ENCODE measurements around the gene SAMD4B.

SAMD4B gene

DNA sequence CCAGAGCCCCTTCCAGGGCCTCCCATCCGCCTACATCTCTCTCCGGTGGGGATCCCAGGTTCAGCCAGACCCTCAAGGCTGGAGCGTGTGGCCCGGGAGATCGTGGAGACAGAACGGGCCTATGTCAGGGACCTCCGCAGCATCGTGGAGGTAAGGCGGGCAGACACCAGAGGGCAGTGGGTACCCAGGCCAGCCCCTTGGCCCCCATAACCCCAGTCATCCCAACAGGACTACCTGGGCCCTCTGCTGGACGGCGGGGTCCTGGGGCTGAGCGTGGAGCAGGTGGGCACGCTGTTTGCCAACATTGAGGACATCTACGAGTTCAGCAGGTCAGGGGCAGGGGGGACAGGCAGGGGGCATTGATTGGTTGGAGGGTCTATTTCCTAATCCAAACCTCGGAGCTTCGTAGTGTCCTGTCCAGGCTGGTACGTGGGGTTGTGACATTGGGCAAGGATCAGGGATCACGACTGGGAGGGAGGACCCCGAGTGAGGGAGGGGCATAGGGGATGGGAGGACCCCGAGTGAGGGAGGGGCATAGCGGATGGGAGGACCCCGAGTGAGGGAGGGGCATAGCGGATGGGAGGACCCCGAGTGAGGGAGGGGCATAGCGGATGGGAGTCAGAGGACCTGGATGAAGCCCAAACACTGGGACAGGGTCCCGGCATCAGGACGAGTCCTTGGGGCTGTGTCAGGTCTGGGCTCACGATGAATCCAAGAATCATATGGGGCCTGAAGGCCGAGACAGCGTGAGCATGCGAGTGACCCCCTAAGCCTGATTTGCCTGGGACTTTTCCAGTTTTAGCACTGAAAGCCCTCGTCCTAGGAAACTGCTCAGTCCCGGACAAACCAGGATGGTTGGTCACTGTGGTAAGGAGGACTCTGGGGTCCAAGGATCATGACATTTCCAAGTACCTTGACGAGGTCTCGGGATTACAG lies 73.2 kb downstream of the SAMD4B start:
- Histone ChIP-seq H3K27me3 (ENCODE audit: control insufficient read depth, insufficient read depth, low read length) (no peaks in the 10 kb centered on the region), H3K4me1 (ENCODE audit: control insufficient read depth, insufficient read depth, low read length) (peaks cover 25% of the 10 kb centered on the region), H3K36me3 (ENCODE audit: insufficient read depth, low read length) (peaks cover 27% of the 10 kb centered on the region), H3K9ac (ENCODE audit: low read depth, low read length) (peak overlapping the region; percentile 98), H3K9me3 (replicated peaks; ENCODE audit: low read length) (no peaks in the 10 kb centered on the region), H3K4me2 (ENCODE audit: low read length) (peak overlapping the region; percentile 95), H3K4me3 (ENCODE audit: low read length) (peak overlapping the region; percentile 93)

- peak overlapping the region; percentile 95 for H3K4me2 ChIP-seq (ENCODE audit: low read length)
- no peak overlapping the region for H3K4me3 ChIP-seq (ENCODE audit: low read length)
- no peak overlapping the region for H3K9ac ChIP-seq (ENCODE audit: low read depth, low read length)
- H3K4me1 ChIP-seq (ENCODE audit: control insufficient read depth, insufficient read depth, low read length), result peaks cover 15% of the 10 kb centered on the region
- H3K27me3 ChIP-seq (ENCODE audit: control insufficient read depth, insufficient read depth, low read length), result no peaks in the 10 kb centered on the region
- no peaks in the 10 kb centered on the region for H3K9me3 ChIP-seq (replicated peaks; ENCODE audit: low read length)
- peaks cover 35% of the 10 kb centered on the region for H3K36me3 ChIP-seq (ENCODE audit: insufficient read depth, low read length)
Measured at GRCh38 chr19:39416152-39417120, 74.2 kb downstream of the SAMD4B start.

DNA sequence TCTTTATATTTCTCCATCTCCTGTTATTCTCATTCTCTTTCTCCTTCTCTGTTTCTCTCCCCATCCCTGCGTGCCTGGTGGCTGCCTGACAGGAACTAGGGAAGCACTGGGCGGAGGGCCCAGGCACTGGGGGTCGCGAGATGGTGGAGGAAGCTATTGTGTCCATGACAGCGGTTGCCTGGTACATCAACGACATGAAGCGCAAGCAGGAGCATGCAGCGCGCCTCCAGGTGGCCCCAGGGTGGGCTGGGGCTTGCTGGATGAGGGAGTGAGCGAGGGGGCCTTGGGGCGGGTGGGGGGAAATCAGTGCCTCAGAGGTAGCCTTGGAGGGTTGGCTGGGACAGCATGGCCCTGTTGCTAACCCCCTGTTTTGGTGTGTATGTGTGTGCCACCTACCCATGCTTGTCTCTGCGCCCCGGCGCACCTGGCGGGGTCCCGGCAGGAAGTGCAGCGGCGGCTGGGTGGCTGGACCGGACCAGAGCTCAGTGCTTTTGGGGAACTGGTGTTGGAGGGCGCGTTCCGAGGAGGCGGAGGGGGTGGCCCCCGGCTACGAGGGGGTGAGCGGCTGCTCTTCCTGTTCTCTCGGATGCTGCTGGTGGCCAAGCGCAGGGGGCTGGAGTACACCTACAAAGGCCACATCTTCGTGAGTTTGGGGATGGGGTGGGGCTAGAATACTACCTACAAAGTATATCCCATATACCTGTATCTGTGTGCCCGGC lies 75.4 kb downstream of the SAMD4B start:
- Histone ChIP-seq H3K4me1 (ENCODE audit: control insufficient read depth, insufficient read depth, low read length) (peaks cover 12% of the 10 kb centered on the region), H3K9ac (ENCODE audit: low read depth, low read length) (no peak overlapping the region), H3K36me3 (ENCODE audit: insufficient read depth, low read length) (peaks cover 44% of the 10 kb centered on the region), H3K4me3 (ENCODE audit: low read length) (no peak overlapping the region), H3K27me3 (ENCODE audit: control insufficient read depth, insufficient read depth, low read length) (no peaks in the 10 kb centered on the region), H3K9me3 (replicated peaks; ENCODE audit: low read length) (no peaks in the 10 kb centered on the region), H3K4me2 (ENCODE audit: low read length) (no peak overlapping the region)

- H3K27me3 ChIP-seq (ENCODE audit: control insufficient read depth, insufficient read depth, low read length), result no peaks in the 10 kb centered on the region
- H3K9ac ChIP-seq (ENCODE audit: low read depth, low read length), result no peak overlapping the region
- peaks cover 12% of the 10 kb centered on the region for H3K4me1 ChIP-seq (ENCODE audit: control insufficient read depth, insufficient read depth, low read length)
- H3K4me3 ChIP-seq (ENCODE audit: low read length), result no peak overlapping the region
- peaks cover 58% of the 10 kb centered on the region for H3K36me3 ChIP-seq (ENCODE audit: insufficient read depth, low read length)
- no peaks in the 10 kb centered on the region for H3K9me3 ChIP-seq (replicated peaks; ENCODE audit: low read length)
- H3K4me2 ChIP-seq (ENCODE audit: low read length), result no peak overlapping the region
Measured at GRCh38 chr19:39419003-39419402, 76.8 kb downstream of the SAMD4B start.

- H3K4me1 ChIP-seq (ENCODE audit: control insufficient read depth, insufficient read depth, low read length), result no peaks in the 10 kb centered on the region
- H3K27me3 ChIP-seq (ENCODE audit: control insufficient read depth, insufficient read depth, low read length), result no peaks in the 10 kb centered on the region
- no peak overlapping the region for H3K4me2 ChIP-seq (ENCODE audit: low read length)
- no peaks in the 10 kb centered on the region for H3K9me3 ChIP-seq (replicated peaks; ENCODE audit: low read length)
- no peak overlapping the region for H3K4me3 ChIP-seq (ENCODE audit: low read length)
- peaks cover 72% of the 10 kb centered on the region for H3K36me3 ChIP-seq (ENCODE audit: insufficient read depth, low read length)
- no peak overlapping the region for H3K9ac ChIP-seq (ENCODE audit: low read depth, low read length)
Measured at GRCh38 chr19:39420769-39421168, 78.5 kb downstream of the SAMD4B start.

- Histone ChIP-seq H3K9me3 (replicated peaks; ENCODE audit: low read length) (no peaks in the 10 kb centered on the region), H3K4me1 (ENCODE audit: control insufficient read depth, insufficient read depth, low read length) (no peaks in the 10 kb centered on the region), H3K27me3 (ENCODE audit: control insufficient read depth, insufficient read depth, low read length) (no peaks in the 10 kb centered on the region), H3K4me3 (ENCODE audit: low read length) (no peak overlapping the region), H3K4me2 (ENCODE audit: low read length) (no peak overlapping the region), H3K9ac (ENCODE audit: low read depth, low read length) (no peak overlapping the region), H3K36me3 (ENCODE audit: insufficient read depth, low read length) (peaks cover 68% of the 10 kb centered on the region)
Measured at GRCh38 chr19:39422020-39422419, 79.8 kb downstream of the SAMD4B start.

GRCh38 chr19:39423258-39424086 lies 81.3 kb downstream of the SAMD4B start:
- Histone ChIP-seq H3K4me3 (ENCODE audit: low read length) (no peak overlapping the region), H3K4me1 (ENCODE audit: control insufficient read depth, insufficient read depth, low read length) (peaks cover 5% of the 10 kb centered on the region), H3K27me3 (ENCODE audit: control insufficient read depth, insufficient read depth, low read length) (no peaks in the 10 kb centered on the region), H3K9ac (ENCODE audit: low read depth, low read length) (no peak overlapping the region), H3K4me2 (ENCODE audit: low read length) (no peak overlapping the region), H3K9me3 (replicated peaks; ENCODE audit: low read length) (no peaks in the 10 kb centered on the region), H3K36me3 (ENCODE audit: insufficient read depth, low read length) (peaks cover 61% of the 10 kb centered on the region)

GRCh38 chr19:39424934-39425333 lies 82.7 kb downstream of the SAMD4B start:
- Histone ChIP-seq H3K9me3 (replicated peaks; ENCODE audit: low read length) (no peaks in the 10 kb centered on the region), H3K4me3 (ENCODE audit: low read length) (no peak overlapping the region), H3K4me1 (ENCODE audit: control insufficient read depth, insufficient read depth, low read length) (peaks cover 12% of the 10 kb centered on the region), H3K27me3 (ENCODE audit: control insufficient read depth, insufficient read depth, low read length) (no peaks in the 10 kb centered on the region), H3K9ac (ENCODE audit: low read depth, low read length) (no peak overlapping the region), H3K36me3 (ENCODE audit: insufficient read depth, low read length) (peaks cover 53% of the 10 kb centered on the region), H3K4me2 (ENCODE audit: low read length) (no peak overlapping the region)

GRCh38 chr19:39425744-39426143 lies 83.5 kb downstream of the SAMD4B start:
- peaks cover 12% of the 10 kb centered on the region for H3K4me1 ChIP-seq (ENCODE audit: control insufficient read depth, insufficient read depth, low read length)
- no peaks in the 10 kb centered on the region for H3K27me3 ChIP-seq (ENCODE audit: control insufficient read depth, insufficient read depth, low read length)
- no peaks in the 10 kb centered on the region for H3K9me3 ChIP-seq (replicated peaks; ENCODE audit: low read length)
- no peak overlapping the region for H3K4me3 ChIP-seq (ENCODE audit: low read length)
- H3K36me3 ChIP-seq (ENCODE audit: insufficient read depth, low read length), result peaks cover 45% of the 10 kb centered on the region
- H3K9ac ChIP-seq (ENCODE audit: low read depth, low read length), result no peak overlapping the region
- no peak overlapping the region for H3K4me2 ChIP-seq (ENCODE audit: low read length)

- Histone ChIP-seq H3K36me3 (ENCODE audit: insufficient read depth, low read length) (peaks cover 41% of the 10 kb centered on the region), H3K4me3 (ENCODE audit: low read length) (no peak overlapping the region), H3K9ac (ENCODE audit: low read depth, low read length) (no peak overlapping the region), H3K27me3 (ENCODE audit: control insufficient read depth, insufficient read depth, low read length) (no peaks in the 10 kb centered on the region), H3K4me2 (ENCODE audit: low read length) (no peak overlapping the region), H3K4me1 (ENCODE audit: control insufficient read depth, insufficient read depth, low read length) (peaks cover 16% of the 10 kb centered on the region), H3K9me3 (replicated peaks; ENCODE audit: low read length) (no peaks in the 10 kb centered on the region)
Measured at GRCh38 chr19:39426170-39426569, 83.9 kb downstream of the SAMD4B start.
